T-helper 2 cell treated with Interferon-gamma antibody and Interleukin-4, amounts not matched to agents 5 μg/mL and 100 μg/mL, for 36 hours (primary cell): Measurements from ENCODE around the gene PTGS2.
A peak's percentile ranks its signal among the peaks of the same experiment; 100 is the strongest.

Source experiments
- DNase-seq: peaks from one replicate; pipeline ENCODE4 v3.0.0; 2021; ENCODE audit warnings: low spot score
- H3K27ac Mint-ChIP-seq: one replicate; pipeline ENCODE4 v1.8.0; 2021; ENCODE audit warnings: mild to moderate bottlenecking, mixed read lengths
- H3K27me3 Mint-ChIP-seq: one replicate; pipeline ENCODE4 v1.8.0; 2021; ENCODE audit warnings: low read depth, mixed read lengths
- H3K36me3 Mint-ChIP-seq: one replicate; pipeline ENCODE4 v1.8.0; 2021; ENCODE audit warnings: low read depth, mixed read lengths
- H3K4me1 Mint-ChIP-seq: one replicate; pipeline ENCODE4 v1.8.0; 2021; ENCODE audit warnings: low read depth, mixed read lengths
- H3K4me3 Mint-ChIP-seq: one replicate; pipeline ENCODE4 v1.8.0; 2022; ENCODE audit warnings: mild to moderate bottlenecking, moderate library complexity, mixed read lengths
- H3K9me3 Mint-ChIP-seq: one replicate; pipeline ENCODE4 v1.8.0; 2021; ENCODE audit warnings: mixed read lengths

Gene PTGS2

GRCh38 chr1:186680245-186681061 lies at the start of gene PTGS2:
Gene PTGS2, minus strand, starts transcription at chr1:186680423. Its CDS starts 133 bp downstream, at chr1:186680290.
- H3K36me3 Mint-ChIP-seq, result no peaks in the 10 kb centered on the region
- H3K27me3 Mint-ChIP-seq, result peaks cover 69% of the 10 kb centered on the region
- no peaks in the 10 kb centered on the region for H3K9me3 Mint-ChIP-seq
- H3K4me3 Mint-ChIP-seq, result peak within 1 kb of the TSS; percentile 90
- peak within 1 kb of the TSS; percentile 37 for H3K27ac Mint-ChIP-seq
- H3K4me1 Mint-ChIP-seq, result peaks cover 11% of the 10 kb centered on the region
- DNase-seq, result peak; percentile 73

GRCh38 chr1:186722711-186723309 lies 42.6 kb upstream of the PTGS2 start:
- peaks cover 3% of the 10 kb centered on the region for H3K4me1 Mint-ChIP-seq
- H3K27ac Mint-ChIP-seq, result no peak overlapping the region
- no peak overlapping the region for H3K4me3 Mint-ChIP-seq
- H3K9me3 Mint-ChIP-seq, result peaks cover 13% of the 10 kb centered on the region
- H3K36me3 Mint-ChIP-seq, result peaks cover 4% of the 10 kb centered on the region
- DNase-seq, result no peak
- peaks cover 16% of the 10 kb centered on the region for H3K27me3 Mint-ChIP-seq

- H3K27ac Mint-ChIP-seq, result no peak overlapping the region
- no peaks in the 10 kb centered on the region for H3K36me3 Mint-ChIP-seq
- no peak overlapping the region for H3K4me3 Mint-ChIP-seq
- H3K4me1 Mint-ChIP-seq, result no peaks in the 10 kb centered on the region
- no peaks in the 10 kb centered on the region for H3K9me3 Mint-ChIP-seq
- H3K27me3 Mint-ChIP-seq, result peaks cover 32% of the 10 kb centered on the region
- DNase-seq, result no peak
These were observed 37.1 kb upstream of the PTGS2 start for GRCh38 chr1:186717286-186717685.

- Mint-ChIP-seq H3K36me3 (no peaks in the 10 kb centered on the region), H3K4me1 (no peaks in the 10 kb centered on the region), H3K4me3 (no peak overlapping the region), H3K27me3 (peaks cover 34% of the 10 kb centered on the region), H3K9me3 (no peaks in the 10 kb centered on the region), H3K27ac (no peak overlapping the region)
- no peak for DNase-seq
These were observed 35.9 kb upstream of the PTGS2 start for GRCh38 chr1:186715887-186716809.

GRCh38 chr1:186710696-186711095 lies 30.5 kb upstream of the PTGS2 start:
- H3K9me3 Mint-ChIP-seq, result no peaks in the 10 kb centered on the region

GRCh38 chr1:186708694-186709097 lies 28.5 kb upstream of the PTGS2 start:
- no peak for DNase-seq
- Mint-ChIP-seq H3K4me3 (no peak overlapping the region), H3K27ac (no peak overlapping the region)

More at GRCh38 chr1:186710696-186711095, 30.5 kb upstream of the PTGS2 start:
- Mint-ChIP-seq H3K27me3 (peaks cover 17% of the 10 kb centered on the region), H3K36me3 (no peaks in the 10 kb centered on the region), H3K4me3 (no peak overlapping the region), H3K4me1 (no peaks in the 10 kb centered on the region), H3K27ac (no peak overlapping the region)
- no peak for DNase-seq

GRCh38 chr1:186703209-186703766 lies 23.1 kb upstream of the PTGS2 start:
- peaks cover 4% of the 10 kb centered on the region for H3K27me3 Mint-ChIP-seq
- no peaks in the 10 kb centered on the region for H3K4me1 Mint-ChIP-seq
- H3K9me3 Mint-ChIP-seq, result no peaks in the 10 kb centered on the region
- H3K27ac Mint-ChIP-seq, result no peak overlapping the region
- no peak overlapping the region for H3K4me3 Mint-ChIP-seq
- no peak for DNase-seq
- no peaks in the 10 kb centered on the region for H3K36me3 Mint-ChIP-seq

More at GRCh38 chr1:186708694-186709097, 28.5 kb upstream of the PTGS2 start:
- Mint-ChIP-seq H3K27me3 (peaks cover 8% of the 10 kb centered on the region), H3K4me1 (no peaks in the 10 kb centered on the region), H3K36me3 (no peaks in the 10 kb centered on the region), H3K9me3 (no peaks in the 10 kb centered on the region)

GRCh38 chr1:186700722-186701121 lies 20.5 kb upstream of the PTGS2 start:
- H3K36me3 Mint-ChIP-seq, result no peaks in the 10 kb centered on the region

GRCh38 chr1:186699519-186699918 lies 19.3 kb upstream of the PTGS2 start:
- Mint-ChIP-seq H3K27ac (no peak overlapping the region), H3K27me3 (peaks cover 7% of the 10 kb centered on the region), H3K9me3 (no peaks in the 10 kb centered on the region), H3K4me3 (no peak overlapping the region), H3K36me3 (no peaks in the 10 kb centered on the region), H3K4me1 (peaks cover 1% of the 10 kb centered on the region)
- DNase-seq, result no peak

More at GRCh38 chr1:186700722-186701121, 20.5 kb upstream of the PTGS2 start:
- Mint-ChIP-seq H3K4me1 (peaks cover 1% of the 10 kb centered on the region), H3K9me3 (no peaks in the 10 kb centered on the region), H3K27me3 (peaks cover 6% of the 10 kb centered on the region), H3K4me3 (no peak overlapping the region), H3K27ac (no peak overlapping the region)
- DNase-seq, result no peak

- Mint-ChIP-seq H3K27me3 (peaks cover 22% of the 10 kb centered on the region), H3K36me3 (no peaks in the 10 kb centered on the region), H3K9me3 (peaks cover 6% of the 10 kb centered on the region), H3K4me1 (no peaks in the 10 kb centered on the region), H3K27ac (no peak overlapping the region), H3K4me3 (no peak overlapping the region)
- DNase-seq, result no peak
These were observed 9.7 kb upstream of the PTGS2 start for GRCh38 chr1:186689907-186690306.

- no peak overlapping the region for H3K4me3 Mint-ChIP-seq
These were observed 9.2 kb upstream of the PTGS2 start for GRCh38 chr1:186689376-186689775.

GRCh38 chr1:186683652-186684410 lies 3.6 kb upstream of the PTGS2 start:
- H3K9me3 Mint-ChIP-seq, result peaks cover 6% of the 10 kb centered on the region
- H3K4me1 Mint-ChIP-seq, result peaks cover 11% of the 10 kb centered on the region
- DNase-seq, result peak; percentile 8
- H3K27me3 Mint-ChIP-seq, result peaks cover 65% of the 10 kb centered on the region
- no peaks in the 10 kb centered on the region for H3K36me3 Mint-ChIP-seq
- no peak overlapping the region for H3K27ac Mint-ChIP-seq
- H3K4me3 Mint-ChIP-seq, result peak overlapping the region; percentile 30

More at GRCh38 chr1:186689376-186689775, 9.2 kb upstream of the PTGS2 start:
- DNase-seq, result no peak
- no peaks in the 10 kb centered on the region for H3K36me3 Mint-ChIP-seq
- peaks cover 25% of the 10 kb centered on the region for H3K27me3 Mint-ChIP-seq
- peaks cover 6% of the 10 kb centered on the region for H3K9me3 Mint-ChIP-seq
- H3K4me1 Mint-ChIP-seq, result no peaks in the 10 kb centered on the region
- H3K27ac Mint-ChIP-seq, result no peak overlapping the region

- Mint-ChIP-seq H3K27me3 (peaks cover 67% of the 10 kb centered on the region), H3K4me3 (no peak overlapping the region)
These were observed 2.5 kb upstream of the PTGS2 start for GRCh38 chr1:186682736-186683135.

More at GRCh38 chr1:186682736-186683135, 2.5 kb upstream of the PTGS2 start:
- no peak overlapping the region for H3K27ac Mint-ChIP-seq
- peaks cover 11% of the 10 kb centered on the region for H3K4me1 Mint-ChIP-seq
- no peaks in the 10 kb centered on the region for H3K36me3 Mint-ChIP-seq
- peaks cover 3% of the 10 kb centered on the region for H3K9me3 Mint-ChIP-seq
- no peak for DNase-seq
